Measurements from ENCODE around the gene KLRC3. TPM values are rescaled to one million over a fixed set of nuclear protein-coding genes. Genes with fewer than 3 reads are reported as not detected.
A peak's percentile ranks its signal among the peaks of the same experiment; 100 is the strongest.

KLRC3 gene
- total RNA-seq, 6 experiments from 2014 or later, result not detected

DNA sequence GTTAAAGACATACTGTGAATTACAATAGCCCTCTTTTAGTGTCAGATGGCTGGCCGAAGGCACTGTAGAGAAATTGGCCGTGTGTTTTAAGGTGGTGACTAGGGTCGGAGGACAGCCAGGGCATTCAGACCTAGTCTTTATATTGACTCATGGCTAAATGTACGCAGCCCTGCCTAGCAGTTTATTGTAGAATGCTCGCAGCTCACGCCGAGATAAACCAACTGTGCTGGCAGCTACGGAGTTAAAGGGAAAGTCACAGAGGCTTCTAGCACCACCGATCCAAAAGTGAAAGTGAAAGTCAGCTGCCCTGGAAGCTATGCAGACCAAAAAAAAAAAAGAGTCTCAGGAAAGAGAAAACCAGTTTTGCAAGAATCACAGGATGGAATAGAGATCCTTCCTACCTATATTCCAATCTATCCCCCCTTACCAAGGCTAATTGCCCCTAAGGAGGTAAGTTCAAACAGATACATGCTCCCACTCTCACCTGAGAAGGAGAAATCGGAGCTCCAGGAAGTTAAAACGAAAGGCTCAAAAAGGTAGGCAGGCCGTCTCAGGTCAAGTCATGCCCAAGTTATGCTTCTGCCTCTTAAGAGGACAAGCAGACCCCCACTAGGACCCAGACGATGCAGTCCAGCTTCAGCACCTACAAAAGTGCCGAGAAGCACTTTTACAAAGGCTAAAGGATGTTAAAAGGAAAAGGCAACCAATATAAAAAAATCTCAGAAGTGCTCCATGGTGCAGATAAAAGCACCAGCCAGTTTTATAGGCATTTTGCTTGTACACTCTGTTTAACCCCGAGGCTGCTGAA lies 55.4 kb downstream of the KLRC3 start:
- ATAC-seq (peak; percentile 84 to 88 (median 87)), DNase-seq (peak in 2 of 3 donors; percentile 49 to 81)
- Histone ChIP-seq H3K4me3 (peak overlapping the region; percentile 60 to 69 (median 69)), H3K36me3 (no peaks in the 10 kb centered on the region), H3K4me1 (peaks cover 0 to 5% (median 0%) of the 10 kb centered on the region in 4 donors), H3K9me3 (no peaks in the 10 kb centered on the region), H3K27ac (peak overlapping the region; percentile 99), H3K27me3 (no peaks in the 10 kb centered on the region)
- TF ChIP-seq, protein P1, sequence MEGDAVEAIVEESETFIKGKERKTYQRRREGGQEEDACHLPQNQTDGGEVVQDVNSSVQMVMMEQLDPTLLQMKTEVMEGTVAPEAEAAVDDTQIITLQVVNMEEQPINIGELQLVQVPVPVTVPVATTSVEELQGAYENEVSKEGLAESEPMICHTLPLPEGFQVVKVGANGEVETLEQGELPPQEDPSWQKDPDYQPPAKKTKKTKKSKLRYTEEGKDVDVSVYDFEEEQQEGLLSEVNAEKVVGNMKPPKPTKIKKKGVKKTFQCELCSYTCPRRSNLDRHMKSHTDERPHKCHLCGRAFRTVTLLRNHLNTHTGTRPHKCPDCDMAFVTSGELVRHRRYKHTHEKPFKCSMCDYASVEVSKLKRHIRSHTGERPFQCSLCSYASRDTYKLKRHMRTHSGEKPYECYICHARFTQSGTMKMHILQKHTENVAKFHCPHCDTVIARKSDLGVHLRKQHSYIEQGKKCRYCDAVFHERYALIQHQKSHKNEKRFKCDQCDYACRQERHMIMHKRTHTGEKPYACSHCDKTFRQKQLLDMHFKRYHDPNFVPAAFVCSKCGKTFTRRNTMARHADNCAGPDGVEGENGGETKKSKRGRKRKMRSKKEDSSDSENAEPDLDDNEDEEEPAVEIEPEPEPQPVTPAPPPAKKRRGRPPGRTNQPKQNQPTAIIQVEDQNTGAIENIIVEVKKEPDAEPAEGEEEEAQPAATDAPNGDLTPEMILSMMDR (IDR thresholded peaks at IDR 0.05), result no peak
- TF ChIP-seq POLR2A (IDR thresholded peaks at IDR 0.05), result no peak
- intact Hi-C loops (cut with DNase I), result no loop called here
- 0% methylated on average over 14 of the region's 15 CpGs for WGBS (ENCODE audit: insufficient coverage, low coverage, low lambda C conversion rate, missing lambda C conversion rate)

DNA sequence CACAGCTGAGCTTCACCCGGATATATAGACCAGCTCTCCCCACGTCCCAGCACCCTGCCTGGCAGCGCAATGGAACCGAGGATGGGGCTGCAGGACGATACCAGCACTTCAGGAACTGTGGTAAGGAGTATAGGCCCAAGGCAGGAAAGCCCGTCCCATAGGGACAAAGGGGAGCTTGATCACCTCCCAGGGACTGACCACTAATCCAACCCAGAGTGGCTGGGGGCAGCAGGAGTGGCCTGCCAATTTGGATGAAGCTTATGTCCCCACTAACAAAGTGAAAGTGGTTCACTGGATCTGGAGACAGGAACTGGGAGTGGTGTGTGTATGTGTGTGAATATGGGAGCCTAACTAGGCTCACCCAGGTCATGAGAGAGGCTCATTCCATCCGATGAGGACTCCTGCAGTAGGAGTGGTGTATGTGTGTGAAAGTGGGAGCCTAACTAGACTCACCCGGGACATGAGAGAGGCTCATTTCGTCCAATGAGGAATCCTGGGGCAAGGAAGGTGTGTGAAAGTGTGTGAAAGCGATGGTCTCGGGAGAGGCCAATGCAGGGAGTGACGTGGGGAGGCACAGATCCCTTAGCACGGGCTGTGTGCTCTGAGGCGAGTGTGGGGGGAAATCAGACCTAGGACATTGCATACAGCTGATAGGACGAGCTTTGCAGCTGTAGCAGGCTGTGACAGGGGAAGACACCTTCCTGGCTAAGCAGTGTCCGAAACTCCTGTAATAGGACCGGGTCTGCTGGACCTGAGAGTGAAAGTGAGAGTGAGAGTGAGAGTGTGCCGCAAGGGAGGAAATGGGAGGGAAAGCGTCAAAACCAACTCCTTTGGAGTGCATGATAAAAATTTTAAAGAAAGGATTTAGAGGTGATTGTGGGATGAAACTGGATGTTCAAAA lies 56.2 kb downstream of the KLRC3 start:
- intact Hi-C loops (cut with DNase I), result no loop called here
- 6% methylated on average over 14 of the region's 19 CpGs for WGBS (ENCODE audit: insufficient coverage, low coverage, low lambda C conversion rate, missing lambda C conversion rate)
- no peaks in the 10 kb centered on the region for H3K27me3 ChIP-seq

DNA sequence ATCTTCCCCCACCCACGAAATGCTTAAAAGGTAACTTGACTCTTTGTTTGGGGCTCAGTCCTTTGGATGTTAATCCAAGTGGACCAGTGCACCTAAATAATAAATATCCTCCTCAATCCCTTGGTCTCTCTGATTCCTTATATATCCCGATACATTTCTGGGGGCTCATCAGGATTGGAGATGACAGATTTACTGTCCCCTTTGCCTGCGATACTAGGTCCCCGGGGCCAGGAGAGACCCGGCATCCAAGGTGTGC lies 56.8 kb downstream of the KLRC3 start:
- intact Hi-C loops (cut with DNase I), result no loop called here
- DNase-seq, result no peak
- H3K9me3 ChIP-seq, result no peaks in the 10 kb centered on the region
- H3K36me3 ChIP-seq, result no peaks in the 10 kb centered on the region
- peak overlapping the region in 2 of 3 donors; percentile 69 for H3K4me3 ChIP-seq
- H3K4me1 ChIP-seq, result peaks cover 0 to 5% (median 0%) of the 10 kb centered on the region in 4 donors
- TF ChIP-seq POLR2A (IDR thresholded peaks at IDR 0.05), result no peak
- TF ChIP-seq, protein P1 (IDR thresholded peaks at IDR 0.05), result no peak
- peak overlapping the region; percentile 99 for H3K27ac ChIP-seq
- no peak for ATAC-seq
- 52% methylated on average over 5 of the region's 5 CpGs for WGBS (ENCODE audit: insufficient coverage, low coverage, low lambda C conversion rate, missing lambda C conversion rate)
- no peaks in the 10 kb centered on the region for H3K27me3 ChIP-seq

More for the DNA sequence above, 56.2 kb downstream of the KLRC3 start:
- TF ChIP-seq POLR2A (IDR thresholded peaks at IDR 0.05), result peak; percentile 24
- TF ChIP-seq, protein P1 (IDR thresholded peaks at IDR 0.05), result no peak
- Histone ChIP-seq H3K9me3 (no peaks in the 10 kb centered on the region), H3K4me1 (peaks cover 0 to 5% (median 0%) of the 10 kb centered on the region in 4 donors), H3K36me3 (no peaks in the 10 kb centered on the region), H3K27ac (peak overlapping the region; percentile 99), H3K4me3 (peak overlapping the region; percentile 60 to 69 (median 69))
- ATAC-seq (peak; percentile 82 to 89 (median 84)), DNase-seq (peak in 1 of 3 donors; percentile 38)

DNA sequence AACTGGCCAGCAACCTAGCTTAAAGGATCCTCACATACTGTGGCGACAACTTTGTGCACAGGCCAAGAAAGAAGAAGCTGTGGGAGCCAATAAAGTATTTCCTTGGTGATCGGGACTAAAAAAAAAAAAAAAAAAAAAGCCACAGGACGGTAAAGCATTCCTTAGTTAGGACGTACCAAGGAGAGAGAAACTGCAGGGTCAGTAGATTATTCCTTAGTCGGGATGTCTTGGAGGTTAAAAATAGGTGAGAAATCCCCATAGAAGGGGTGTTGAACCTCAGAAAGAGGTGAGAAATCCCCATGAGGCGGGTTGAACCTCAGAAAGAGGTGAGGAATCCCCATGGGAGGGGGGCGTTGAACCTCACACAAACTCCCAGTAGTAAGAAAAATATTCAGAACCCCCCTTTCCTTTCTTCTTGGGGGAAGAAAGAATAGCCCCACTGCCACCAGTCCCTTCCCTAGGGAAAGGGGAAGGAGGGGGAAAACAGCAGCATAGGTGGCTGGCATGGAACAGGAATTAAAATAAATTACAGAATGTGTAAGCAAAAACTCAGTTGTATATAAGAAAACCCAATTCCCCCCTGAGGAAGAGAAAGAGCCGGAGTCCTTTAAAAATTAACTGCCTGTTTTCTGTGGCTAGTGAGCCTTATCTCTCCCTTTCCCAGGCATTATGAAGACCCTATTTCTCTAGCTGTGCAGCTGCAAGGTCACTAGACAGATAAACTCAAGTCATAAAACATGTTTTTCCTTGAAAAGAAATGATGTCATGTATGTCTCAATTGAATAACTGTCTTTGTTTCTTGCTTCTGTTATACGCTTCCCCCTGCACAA lies 57.4 kb downstream of the KLRC3 start:
- ATAC-seq (no peak), DNase-seq (no peak)
- H3K4me1 ChIP-seq, result peaks cover 0 to 5% (median 0%) of the 10 kb centered on the region in 4 donors
- H3K9me3 ChIP-seq, result no peaks in the 10 kb centered on the region
- peak overlapping the region in 2 of 3 donors; percentile 99 for H3K27ac ChIP-seq
- 59% methylated on average over 8 of the region's 9 CpGs for WGBS (ENCODE audit: insufficient coverage, low coverage, low lambda C conversion rate, missing lambda C conversion rate)
- H3K4me3 ChIP-seq, result no peak overlapping the region
- no peaks in the 10 kb centered on the region for H3K36me3 ChIP-seq
- intact Hi-C loops (cut with DNase I), result no loop called here
- no peaks in the 10 kb centered on the region for H3K27me3 ChIP-seq
- TF ChIP-seq, protein P1 (IDR thresholded peaks at IDR 0.05), result no peak
- no peak for TF ChIP-seq POLR2A (IDR thresholded peaks at IDR 0.05)

Data from right lobe of liver (tissue), 6 donors.